Cardiac muscle cell (in vitro differentiated cells and primary cell): Measurements from ENCODE around the gene UMOD. TPM values are rescaled to one million over a fixed set of nuclear protein-coding genes. Genes with fewer than 3 reads are reported as not detected.

Source experiments
- DNase-seq, 2 donors: peaks; one replicate each; pipeline versions ENCODE4 v3.0.0 to v3.0.0-alpha.2; 2010 to 2017; ENCODE audit warnings: low read depth in 1 of 2, low spot score in 1 of 2
- H3K27ac ChIP-seq: fragments of 200-600 bp; sonication (generic); 2 replicates; pipeline ENCODE4 v1.5.1; 2016
- H3K27me3 ChIP-seq: fragments of 200-600 bp; sonication (generic); 2 replicates; pipeline ENCODE4 v1.6.0; 2016; ENCODE audit warnings: control low read depth
- H3K36me3 ChIP-seq: fragments of 200-600 bp; sonication (generic); 2 replicates; pipeline ENCODE4 v1.5.1; 2016; ENCODE audit warnings: control low read depth
- H3K4me1 ChIP-seq: fragments of 200-600 bp; sonication (generic); 2 replicates; pipeline ENCODE4 v1.8.1; 2017; ENCODE audit warnings: low read depth, mild to moderate bottlenecking, mixed run types
- H3K4me3 ChIP-seq: fragments of 200-600 bp; sonication (generic); 2 replicates; pipeline ENCODE4 v1.5.1; 2016; ENCODE audit warnings: mild to moderate bottlenecking
- H3K9me3 ChIP-seq: fragments of 200-600 bp; sonication (generic); 2 replicates; pipeline ENCODE4 v1.5.1; 2017; ENCODE audit warnings: low read depth, mild to moderate bottlenecking, control low read depth
- polyA plus RNA-seq: library from polyadenylated mRNA; unstranded; fragments of >200 nt; fragmentation: Nextera tagmentation; extraction: Ambion mirVana; gene quantifications from 2 replicates; pipeline ENCODE4 v1.2.1, GENCODE V29; 2016
- total RNA-seq: library from RNA; depleted of rRNA; stranded (reverse); fragments of >200 nt; gene quantifications from 2 replicates; pipeline ENCODE4 v1.2.3, GENCODE V29; 2016
- TF ChIP-seq, protein P1 (sequence below): IDR thresholded peaks from 2 replicates; pipeline ENCODE4 v1.5.1; 2012; ENCODE audit warnings: low read depth, mild to moderate bottlenecking, low read length

Gene UMOD
- total and polyA plus RNA-seq, 2 experiments from 2014 or later = not detected

GRCh38 chr16:20310421-20311395, 41.8 kb downstream of the UMOD start:
- H3K36me3 ChIP-seq = no peaks in the 10 kb centered on the region
- no peak overlapping the region for H3K4me3 ChIP-seq
- H3K27me3 ChIP-seq = no peaks in the 10 kb centered on the region
- no peaks in the 10 kb centered on the region for H3K4me1 ChIP-seq
- no peak for DNase-seq
- no peak overlapping the region for H3K27ac ChIP-seq
- no peaks in the 10 kb centered on the region for H3K9me3 ChIP-seq
- TF ChIP-seq, protein P1, sequence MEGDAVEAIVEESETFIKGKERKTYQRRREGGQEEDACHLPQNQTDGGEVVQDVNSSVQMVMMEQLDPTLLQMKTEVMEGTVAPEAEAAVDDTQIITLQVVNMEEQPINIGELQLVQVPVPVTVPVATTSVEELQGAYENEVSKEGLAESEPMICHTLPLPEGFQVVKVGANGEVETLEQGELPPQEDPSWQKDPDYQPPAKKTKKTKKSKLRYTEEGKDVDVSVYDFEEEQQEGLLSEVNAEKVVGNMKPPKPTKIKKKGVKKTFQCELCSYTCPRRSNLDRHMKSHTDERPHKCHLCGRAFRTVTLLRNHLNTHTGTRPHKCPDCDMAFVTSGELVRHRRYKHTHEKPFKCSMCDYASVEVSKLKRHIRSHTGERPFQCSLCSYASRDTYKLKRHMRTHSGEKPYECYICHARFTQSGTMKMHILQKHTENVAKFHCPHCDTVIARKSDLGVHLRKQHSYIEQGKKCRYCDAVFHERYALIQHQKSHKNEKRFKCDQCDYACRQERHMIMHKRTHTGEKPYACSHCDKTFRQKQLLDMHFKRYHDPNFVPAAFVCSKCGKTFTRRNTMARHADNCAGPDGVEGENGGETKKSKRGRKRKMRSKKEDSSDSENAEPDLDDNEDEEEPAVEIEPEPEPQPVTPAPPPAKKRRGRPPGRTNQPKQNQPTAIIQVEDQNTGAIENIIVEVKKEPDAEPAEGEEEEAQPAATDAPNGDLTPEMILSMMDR = no peak

DNA sequence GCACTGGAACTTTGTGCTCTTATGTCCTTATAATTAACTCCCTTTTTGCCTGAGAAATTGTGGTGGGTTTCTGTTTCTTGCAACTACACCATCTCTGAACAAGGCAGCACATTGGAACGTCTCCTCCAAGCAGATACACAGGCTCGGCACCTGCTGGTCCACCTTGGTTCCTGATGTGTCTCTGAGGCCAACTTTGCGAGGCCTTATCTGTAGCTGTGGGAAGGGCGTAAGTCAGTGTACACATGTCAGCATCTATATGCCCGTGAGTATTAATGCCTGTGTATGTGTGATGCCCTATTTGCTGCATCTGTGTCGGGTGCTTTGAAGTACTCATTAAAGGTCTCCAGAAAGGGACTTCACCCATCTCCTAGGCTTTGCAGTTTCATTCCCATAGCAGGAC, 42.7 kb downstream of the UMOD start:
- no peak overlapping the region for H3K27ac ChIP-seq

DNA sequence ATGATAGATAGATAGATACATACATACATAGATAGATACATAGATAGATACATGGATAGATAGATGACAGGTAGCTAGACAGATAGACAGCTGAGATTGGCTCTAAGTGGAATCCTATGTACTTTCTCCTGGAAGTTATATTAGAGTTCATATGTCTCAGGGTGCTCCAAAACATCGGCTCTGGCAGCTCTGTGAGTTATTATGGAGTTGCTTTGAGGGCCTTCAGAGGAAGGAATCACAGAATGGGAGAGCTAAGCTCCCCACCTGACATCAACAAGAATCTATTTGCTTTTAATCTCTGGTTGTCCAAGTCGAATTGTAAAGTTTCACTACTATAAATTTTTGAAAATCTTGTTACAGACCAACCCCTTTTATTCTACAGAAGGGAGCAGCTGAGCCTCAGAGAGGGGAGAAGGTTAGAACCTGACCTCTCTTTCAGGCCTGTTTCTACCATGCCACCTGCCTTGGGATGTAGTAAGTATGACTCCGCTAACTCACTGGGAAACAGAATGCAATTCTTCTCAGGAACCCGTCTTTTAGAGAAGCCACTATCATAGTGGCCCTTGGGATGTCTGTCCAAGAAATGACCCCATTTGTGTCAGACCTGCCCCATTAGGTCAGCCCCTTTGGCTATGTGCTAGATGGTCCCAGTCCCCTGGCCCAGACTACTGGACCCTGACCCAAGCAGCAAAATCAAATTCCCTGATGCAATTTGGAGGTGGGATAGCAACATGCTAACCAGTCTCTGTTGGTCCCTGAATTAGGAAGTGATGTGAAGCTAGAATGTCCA, 43.5 kb downstream of the UMOD start:
- H3K36me3 ChIP-seq = no peaks in the 10 kb centered on the region
- no peak overlapping the region for H3K27ac ChIP-seq
- no peaks in the 10 kb centered on the region for H3K27me3 ChIP-seq
- no peaks in the 10 kb centered on the region for H3K4me1 ChIP-seq
- TF ChIP-seq, protein P1 = no peak
- DNase-seq = no peak
- H3K4me3 ChIP-seq = no peak overlapping the region
- H3K9me3 ChIP-seq = no peaks in the 10 kb centered on the region

More for the DNA sequence above, 42.7 kb downstream of the UMOD start:
- DNase-seq = no peak
- H3K36me3 ChIP-seq = no peaks in the 10 kb centered on the region
- H3K9me3 ChIP-seq = no peaks in the 10 kb centered on the region
- no peaks in the 10 kb centered on the region for H3K4me1 ChIP-seq
- TF ChIP-seq, protein P1 = no peak
- no peak overlapping the region for H3K4me3 ChIP-seq
- no peaks in the 10 kb centered on the region for H3K27me3 ChIP-seq

GRCh38 chr16:20308266-20308665, 44.2 kb downstream of the UMOD start:
- no peak overlapping the region for H3K4me3 ChIP-seq

DNA sequence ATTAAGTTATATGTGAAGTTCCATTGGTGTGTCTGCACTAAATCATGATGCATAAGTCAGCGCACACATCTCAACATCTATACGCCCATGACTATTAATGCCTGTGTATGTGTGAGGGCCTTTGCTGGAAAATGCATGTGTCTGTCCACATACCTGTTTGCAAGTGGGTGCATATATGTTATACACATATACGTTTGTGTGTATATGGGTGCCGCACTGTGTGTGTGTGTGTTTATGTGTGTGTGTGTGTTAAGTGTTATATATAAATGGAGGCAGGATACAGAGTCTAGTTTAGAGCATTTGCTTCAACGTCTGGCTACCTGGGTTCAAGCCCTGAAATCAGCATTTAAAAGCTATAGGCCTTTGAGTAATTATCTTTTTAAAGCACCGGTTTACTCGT, 44.7 kb downstream of the UMOD start:
- Histone ChIP-seq H3K9me3 (no peaks in the 10 kb centered on the region), H3K4me3 (no peak overlapping the region), H3K27ac (no peak overlapping the region), H3K27me3 (no peaks in the 10 kb centered on the region), H3K4me1 (no peaks in the 10 kb centered on the region), H3K36me3 (no peaks in the 10 kb centered on the region)
- DNase-seq = no peak
- TF ChIP-seq, protein P1 = no peak

More at GRCh38 chr16:20308266-20308665, 44.2 kb downstream of the UMOD start:
- Histone ChIP-seq H3K4me1 (no peaks in the 10 kb centered on the region), H3K9me3 (no peaks in the 10 kb centered on the region), H3K27me3 (no peaks in the 10 kb centered on the region), H3K27ac (no peak overlapping the region), H3K36me3 (no peaks in the 10 kb centered on the region)
- no peak for DNase-seq
- TF ChIP-seq, protein P1 = no peak
